T-helper 2 cell treated with Interferon-gamma antibody and Interleukin-4, amounts not matched to agents 5 μg/mL and 100 μg/mL, for 36 hours (primary cell): ENCODE measurements around the gene OLFM1.

ENCODE experiments used
- DNase-seq: peaks from one replicate; pipeline ENCODE4 v3.0.0; 2021; ENCODE audit warnings: low spot score
- H3K27ac Mint-ChIP-seq: one replicate; pipeline ENCODE4 v1.8.0; 2021; ENCODE audit warnings: mild to moderate bottlenecking, mixed read lengths
- H3K27me3 Mint-ChIP-seq: one replicate; pipeline ENCODE4 v1.8.0; 2021; ENCODE audit warnings: low read depth, mixed read lengths
- H3K36me3 Mint-ChIP-seq: one replicate; pipeline ENCODE4 v1.8.0; 2021; ENCODE audit warnings: low read depth, mixed read lengths
- H3K4me1 Mint-ChIP-seq: one replicate; pipeline ENCODE4 v1.8.0; 2021; ENCODE audit warnings: low read depth, mixed read lengths
- H3K4me3 Mint-ChIP-seq: one replicate; pipeline ENCODE4 v1.8.0; 2022; ENCODE audit warnings: mild to moderate bottlenecking, moderate library complexity, mixed read lengths
- H3K9me3 Mint-ChIP-seq: one replicate; pipeline ENCODE4 v1.8.0; 2021; ENCODE audit warnings: mixed read lengths

Gene OLFM1

GRCh38 chr9:135086597-135087488 lies 625 bp upstream of the OLFM1 start:
- Mint-ChIP-seq H3K9me3 (no peaks in the 10 kb centered on the region), H3K36me3 (no peaks in the 10 kb centered on the region), H3K27ac (no peak overlapping the region), H3K4me1 (peaks cover 3% of the 10 kb centered on the region), H3K4me3 (no peak overlapping the region), H3K27me3 (peaks cover 35% of the 10 kb centered on the region)
- no peak for DNase-seq

- H3K27ac Mint-ChIP-seq = no peak overlapping the region
- no peaks in the 10 kb centered on the region for H3K36me3 Mint-ChIP-seq
- DNase-seq = no peak
- H3K9me3 Mint-ChIP-seq = no peaks in the 10 kb centered on the region
- H3K4me1 Mint-ChIP-seq = peaks cover 3% of the 10 kb centered on the region
- H3K4me3 Mint-ChIP-seq = no peak overlapping the region
- H3K27me3 Mint-ChIP-seq = peaks cover 35% of the 10 kb centered on the region
These were observed 455 bp downstream of the OLFM1 start for GRCh38 chr9:135087899-135088347.

GRCh38 chr9:135088348-135088978 lies 995 bp downstream of the OLFM1 start:
- no peak for DNase-seq
- Mint-ChIP-seq H3K4me3 (no peak overlapping the region), H3K4me1 (peaks cover 3% of the 10 kb centered on the region), H3K27ac (no peak overlapping the region), H3K9me3 (no peaks in the 10 kb centered on the region), H3K27me3 (peaks cover 35% of the 10 kb centered on the region), H3K36me3 (no peaks in the 10 kb centered on the region)

GRCh38 chr9:135088979-135089847 lies 1.7 kb downstream of the OLFM1 start:
- no peak overlapping the region for H3K27ac Mint-ChIP-seq
- peaks cover 35% of the 10 kb centered on the region for H3K27me3 Mint-ChIP-seq
- H3K4me1 Mint-ChIP-seq = peaks cover 3% of the 10 kb centered on the region
- H3K36me3 Mint-ChIP-seq = no peaks in the 10 kb centered on the region
- H3K9me3 Mint-ChIP-seq = no peaks in the 10 kb centered on the region
- DNase-seq = no peak
- H3K4me3 Mint-ChIP-seq = no peak overlapping the region

GRCh38 chr9:135090081-135090480 lies 2.6 kb downstream of the OLFM1 start:
- Mint-ChIP-seq H3K27ac (no peak overlapping the region), H3K4me3 (no peak overlapping the region), H3K36me3 (no peaks in the 10 kb centered on the region), H3K4me1 (peaks cover 3% of the 10 kb centered on the region), H3K9me3 (no peaks in the 10 kb centered on the region), H3K27me3 (peaks cover 35% of the 10 kb centered on the region)
- no peak for DNase-seq

GRCh38 chr9:135090547-135090946 lies 3.1 kb downstream of the OLFM1 start:
- Mint-ChIP-seq H3K4me3 (no peak overlapping the region), H3K27ac (no peak overlapping the region), H3K4me1 (peaks cover 3% of the 10 kb centered on the region), H3K9me3 (no peaks in the 10 kb centered on the region), H3K27me3 (peaks cover 32% of the 10 kb centered on the region), H3K36me3 (no peaks in the 10 kb centered on the region)
- DNase-seq = no peak

GRCh38 chr9:135091545-135091944 lies 4.1 kb downstream of the OLFM1 start:
- Mint-ChIP-seq H3K36me3 (no peaks in the 10 kb centered on the region), H3K27me3 (peaks cover 22% of the 10 kb centered on the region)

GRCh38 chr9:135093111-135093510 lies 5.6 kb downstream of the OLFM1 start:
- Mint-ChIP-seq H3K36me3 (no peaks in the 10 kb centered on the region), H3K4me3 (no peak overlapping the region), H3K4me1 (no peaks in the 10 kb centered on the region), H3K27ac (no peak overlapping the region), H3K27me3 (peaks cover 20% of the 10 kb centered on the region), H3K9me3 (no peaks in the 10 kb centered on the region)
- no peak for DNase-seq

More at GRCh38 chr9:135091545-135091944, 4.1 kb downstream of the OLFM1 start:
- no peak overlapping the region for H3K27ac Mint-ChIP-seq
- DNase-seq = no peak
- no peaks in the 10 kb centered on the region for H3K4me1 Mint-ChIP-seq
- H3K4me3 Mint-ChIP-seq = no peak overlapping the region
- H3K9me3 Mint-ChIP-seq = no peaks in the 10 kb centered on the region

GRCh38 chr9:135093911-135094584 lies 6.6 kb downstream of the OLFM1 start:
- Mint-ChIP-seq H3K27ac (no peak overlapping the region), H3K9me3 (no peaks in the 10 kb centered on the region), H3K36me3 (no peaks in the 10 kb centered on the region), H3K4me3 (no peak overlapping the region), H3K4me1 (no peaks in the 10 kb centered on the region), H3K27me3 (peaks cover 16% of the 10 kb centered on the region)
- no peak for DNase-seq

GRCh38 chr9:135095470-135096407 lies 8.3 kb downstream of the OLFM1 start:
- Mint-ChIP-seq H3K4me3 (no peak overlapping the region), H3K36me3 (no peaks in the 10 kb centered on the region), H3K9me3 (no peaks in the 10 kb centered on the region), H3K27ac (no peak overlapping the region), H3K4me1 (no peaks in the 10 kb centered on the region), H3K27me3 (peaks cover 2% of the 10 kb centered on the region)
- no peak for DNase-seq

- no peak for DNase-seq
- Mint-ChIP-seq H3K27ac (no peak overlapping the region), H3K4me3 (no peak overlapping the region)
These were observed 9.0 kb downstream of the OLFM1 start for GRCh38 chr9:135096408-135096895.

GRCh38 chr9:135098400-135099105 lies 11.1 kb downstream of the OLFM1 start:
- Mint-ChIP-seq H3K4me1 (no peaks in the 10 kb centered on the region), H3K4me3 (no peak overlapping the region), H3K36me3 (no peaks in the 10 kb centered on the region), H3K27ac (no peak overlapping the region), H3K9me3 (no peaks in the 10 kb centered on the region), H3K27me3 (no peaks in the 10 kb centered on the region)
- no peak for DNase-seq

More at GRCh38 chr9:135096408-135096895, 9.0 kb downstream of the OLFM1 start:
- H3K36me3 Mint-ChIP-seq = no peaks in the 10 kb centered on the region
- peaks cover 2% of the 10 kb centered on the region for H3K27me3 Mint-ChIP-seq
- no peaks in the 10 kb centered on the region for H3K4me1 Mint-ChIP-seq
- no peaks in the 10 kb centered on the region for H3K9me3 Mint-ChIP-seq
